Neutrophil (primary cell): ENCODE measurements around the gene GSPT1.
A peak's percentile ranks its signal among the peaks of the same experiment; 100 is the strongest.
"Not testable (repeated sequence)": the region's sequence is repeated elsewhere in the genome, so short reads cannot be mapped to it uniquely, and the experiment has no call there.

Experiments used
- H3K27ac ChIP-seq: fragments of 200-600 bp; sonication (generic); 2 replicates; pipeline ENCODE4 v1.5.1; 2016; ENCODE audit warnings: mild to moderate bottlenecking, moderate library complexity
- H3K27me3 ChIP-seq: fragments of 200-600 bp; sonication (generic); 2 replicates; pipeline ENCODE4 v1.6.0; 2016; ENCODE audit warnings: mild to moderate bottlenecking
- H3K36me3 ChIP-seq: fragments of 200-600 bp; sonication (generic); 2 replicates; pipeline ENCODE4 v1.5.1; 2017
- H3K4me1 ChIP-seq, 2 experiments: fragments of 200-600 bp in 1 of 2; sonication (generic) in 1 of 2; 1 replicate in 1 of 2; 2 replicates in 1 of 2; pipeline versions ENCODE4 v1.5.1 to v1.6.1; 2013 to 2016; ENCODE audit warnings: low read depth in 1 of 2, low read length in 1 of 2, mild to moderate bottlenecking in 1 of 2, moderate library complexity in 1 of 2; ENCODE audit not compliant: control insufficient read depth in 1 of 2, insufficient read depth in 1 of 2
- H3K4me3 ChIP-seq, 2 experiments: fragments of 200-600 bp in 1 of 2; sonication (generic) in 1 of 2; 1 replicate in 1 of 2; 2 replicates in 1 of 2; pipeline ENCODE4 v1.5.1; 2013 to 2016; ENCODE audit warnings: low read depth in 1 of 2, low read length in 1 of 2, mild to moderate bottlenecking in 1 of 2, moderate library complexity in 1 of 2
- H3K9me3 ChIP-seq: fragments of 200-600 bp; sonication (generic); 2 replicates; pipeline ENCODE4 v1.5.1; 2016
- CTCF ChIP-seq: fragments of 200-600 bp; sonication (generic); IDR thresholded peaks from 2 replicates; pipeline ENCODE4 v1.5.1; 2016; ENCODE audit warnings: antibody characterized with exemption

GSPT1 gene

GRCh38 chr16:11915644-11916523 is at the start of gene GSPT1:
Gene GSPT1, minus strand, starts transcription at chr16:11915956. Its CDS starts 236 bp downstream, at chr16:11915720.
- peak; percentile 81 for TF ChIP-seq CTCF
- Histone ChIP-seq H3K27me3 (peaks cover 19% of the 10 kb centered on the region), H3K4me1 (peaks cover 25 to 29% of the 10 kb centered on the region in 2 experiments), H3K27ac (peak within 1 kb of the TSS; percentile 87), H3K9me3 (no peaks in the 10 kb centered on the region), H3K4me3 (peak within 1 kb of the TSS; percentile 69 to 98), H3K36me3 (no peaks in the 10 kb centered on the region)

GRCh38 chr16:11964761-11965551 is 49.2 kb upstream of the GSPT1 start, which contains the start of gene TNFRSF17:
Gene TNFRSF17, plus strand, starts transcription at chr16:11965210. Its CDS starts 115 bp downstream, at chr16:11965325.
- Histone ChIP-seq H3K27me3 (no peaks in the 10 kb centered on the region), H3K4me3 (no peak within 1 kb of the TSS), H3K9me3 (no peaks in the 10 kb centered on the region), H3K27ac (no peak within 1 kb of the TSS), H3K4me1 (no peaks in the 10 kb centered on the region), H3K36me3 (no peaks in the 10 kb centered on the region)
- no peak for TF ChIP-seq CTCF

GRCh38 chr16:11963706-11964105 is 48.0 kb upstream of the GSPT1 start:
- Histone ChIP-seq H3K4me3 (no peak overlapping the region), H3K9me3 (no peaks in the 10 kb centered on the region), H3K4me1 (no peaks in the 10 kb centered on the region), H3K36me3 (no peaks in the 10 kb centered on the region), H3K27me3 (no peaks in the 10 kb centered on the region), H3K27ac (no peak overlapping the region)
- no peak for TF ChIP-seq CTCF

- H3K36me3 ChIP-seq, H3K4me1 ChIP-seq, H3K27me3 ChIP-seq, H3K9me3 ChIP-seq, H3K4me3 ChIP-seq, H3K27ac ChIP-seq: not testable (repeated sequence)
Measured at GRCh38 chr16:11962978-11963377, 47.2 kb upstream of the GSPT1 start.

GRCh38 chr16:11962457-11962856 is 46.7 kb upstream of the GSPT1 start:
- H3K4me1 ChIP-seq, H3K27me3 ChIP-seq, H3K4me3 ChIP-seq, H3K36me3 ChIP-seq, H3K9me3 ChIP-seq, H3K27ac ChIP-seq: not testable (repeated sequence)

- no peaks in the 10 kb centered on the region for H3K27me3 ChIP-seq
- no peak overlapping the region for H3K4me3 ChIP-seq
- no peaks in the 10 kb centered on the region for H3K4me1 ChIP-seq
- H3K36me3 ChIP-seq: no peaks in the 10 kb centered on the region
- TF ChIP-seq CTCF: no peak
- H3K27ac ChIP-seq: no peak overlapping the region
- H3K9me3 ChIP-seq: no peaks in the 10 kb centered on the region
Measured at GRCh38 chr16:11957591-11958395, 42.0 kb upstream of the GSPT1 start.
